Stomach (tissue), 9 donors: ENCODE results near the gene RNASET2. TPM values are rescaled to one million over a fixed set of nuclear protein-coding genes. Genes with fewer than 3 reads are reported as not detected.
A peak's percentile ranks its signal among the peaks of the same experiment; 100 is the strongest.

Experiments
- DNase-seq, 2 donors: peaks; one replicate each; pipeline versions ENCODE4 v3.0.0 to v3.0.0-alpha.2; 2013 to 2019
- H3K27ac ChIP-seq, 5 donors: fragments of 200-600 bp in 4 of 5; sonication (generic) in 4 of 5; one replicate each; pipeline ENCODE4 v1.5.1; 2013 to 2019; ENCODE audit warnings: mild to moderate bottlenecking in 1 of 5, moderate library complexity in 1 of 5
- H3K27me3 ChIP-seq, 3 donors: fragments of 200-600 bp; sonication (generic); one replicate each; pipeline ENCODE4 v1.5.1; 2017 to 2019; ENCODE audit warnings: mixed run types in 1 of 3
- H3K36me3 ChIP-seq, 4 donors: fragments of 200-600 bp; sonication (generic); 1 replicate in 3 of 4; 2 replicates in 1 of 4; pipeline ENCODE4 v1.5.1; 2016 to 2019
- H3K4me1 ChIP-seq, 4 donors: fragments of 200-600 bp; sonication (generic); one replicate each; pipeline ENCODE4 v1.5.1; 2016 to 2019
- H3K4me3 ChIP-seq, 4 donors: fragments of 200-600 bp; sonication (generic) in 3 of 4; one replicate each; pipeline ENCODE4 v1.5.1; 2016 to 2019; ENCODE audit warnings: mild to moderate bottlenecking in 1 of 4
- H3K9me3 ChIP-seq, 4 donors: fragments of 200-600 bp; sonication (generic); one replicate each; pipeline ENCODE4 v1.5.1; 2016 to 2019
- EP300 ChIP-seq: sonication (generic); formaldehyde crosslinking; IDR thresholded peaks from one replicate; pipeline ENCODE4 v1.6.1; 2017; ENCODE audit warnings: antibody characterized with exemption
- POLR2A ChIP-seq, 4 donors: fragments of 450-650 bp; IDR thresholded peaks; one replicate each; pipeline ENCODE4 v1.6.1; 2016; ENCODE audit warnings: antibody characterized with exemption in 4 of 4, control low read depth in 2 of 4, mild to moderate bottlenecking in 1 of 4, moderate library complexity in 1 of 4
- POLR2AphosphoS5 ChIP-seq, 3 donors: sonication (generic); formaldehyde crosslinking; IDR thresholded peaks; one replicate each; pipeline ENCODE4 v1.6.1; 2016; ENCODE audit warnings: antibody characterized with exemption in 3 of 3
- WGBS, 5 donors: extraction: QIAGEN DNeasy Blood & Tissue Kit in 3 of 5; methylation state at CpG; one replicate each; pipeline versions ENCODE4 v1.1.5 to v1.1.7; 2013 to 2018; 5-methylcytosine and 5-hydroxymethylcytosine counted together
- intact Hi-C: fragments of 100-400 bp; cut with DNase I; formaldehyde crosslinking; loops from one replicate; pipeline ENCODE4 v1.15.1; 2023; ENCODE audit warnings: low total_unique reads
- polyA plus RNA-seq, 3 donors: library from polyadenylated mRNA; stranded (reverse); fragments of 200-250 nt; gene quantifications; one replicate each; pipeline ENCODE4 v1.2.3, GENCODE V29; 2013
- total RNA-seq, 5 donors: library from RNA; depleted of rRNA; stranded (reverse); fragments of >200 nt; gene quantifications; one replicate each; pipeline versions ENCODE4 v1.1.0 to v1.2.3, GENCODE V29; 2014 to 2016
- TF ChIP-seq, protein P1 (sequence below), 7 experiments: fragments of 450-650 bp in 4 of 7; fragments of 200-600 bp in 3 of 7; sonication (generic) in 3 of 7; IDR thresholded peaks; one replicate each; pipeline ENCODE4 v1.5.1; 2016 to 2019; ENCODE audit warnings: antibody characterized with exemption in 7 of 7, control low read depth in 2 of 7, mild to moderate bottlenecking in 1 of 7
- donor health status: healthy with polysubstance abuse.
- donor health status: Bipolar disorder and iron deficiency.
- donor health status: healthy.

RNASET2 gene
- total and polyA plus RNA-seq, 8 donors, result 13.4 to 340 (median 86.3) TPM

DNA sequence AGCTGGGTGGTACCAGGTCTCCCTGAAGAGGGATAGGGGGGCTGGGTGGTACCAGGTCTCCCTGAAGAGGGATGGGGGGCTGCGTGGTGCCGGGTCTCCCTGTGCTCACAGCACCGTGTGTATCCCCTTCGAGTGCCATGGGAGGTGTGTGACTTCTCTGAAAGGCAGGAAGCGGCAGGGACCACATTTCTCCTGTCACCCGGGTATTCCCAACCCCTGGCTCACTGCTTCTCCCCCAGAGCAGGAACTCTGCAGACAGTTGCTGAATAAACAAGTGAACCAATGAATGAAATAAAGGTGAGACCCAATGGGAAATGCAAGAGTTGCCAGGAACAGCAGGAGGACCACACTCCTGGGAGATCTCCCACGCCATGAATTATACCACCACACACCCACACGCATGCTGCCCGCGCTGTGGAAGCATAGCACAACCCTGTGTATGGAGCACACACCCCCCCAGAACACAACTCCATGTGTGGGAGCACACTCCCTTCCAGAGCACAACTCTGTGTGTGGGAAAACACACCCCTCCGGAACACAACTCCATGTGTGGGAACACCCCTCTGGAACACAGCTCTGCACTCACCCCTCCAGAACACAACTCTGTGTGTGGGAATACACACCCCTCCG, 50.7 kb downstream of the RNASET2 start:
- 85 to 96% (median 89%) methylated on average over 11 to 12 of the region's 12 CpGs for WGBS, 5 donors
- Histone ChIP-seq H3K4me3 (no peak overlapping the region), H3K27me3 (no peaks in the 10 kb centered on the region), H3K9me3 (no peaks in the 10 kb centered on the region), H3K27ac (no peak overlapping the region), H3K36me3 (no peaks in the 10 kb centered on the region), H3K4me1 (peaks cover 0 to 7% (median 2%) of the 10 kb centered on the region in 4 donors)
- intact Hi-C loops, result no loop called here
- DNase-seq, result no peak
- TF ChIP-seq EP300 (no peak), POLR2A (IDR thresholded peaks at IDR 0.05) (no peak), POLR2AphosphoS5 (IDR thresholded peaks at IDR 0.05) (no peak)
- TF ChIP-seq, protein P1, sequence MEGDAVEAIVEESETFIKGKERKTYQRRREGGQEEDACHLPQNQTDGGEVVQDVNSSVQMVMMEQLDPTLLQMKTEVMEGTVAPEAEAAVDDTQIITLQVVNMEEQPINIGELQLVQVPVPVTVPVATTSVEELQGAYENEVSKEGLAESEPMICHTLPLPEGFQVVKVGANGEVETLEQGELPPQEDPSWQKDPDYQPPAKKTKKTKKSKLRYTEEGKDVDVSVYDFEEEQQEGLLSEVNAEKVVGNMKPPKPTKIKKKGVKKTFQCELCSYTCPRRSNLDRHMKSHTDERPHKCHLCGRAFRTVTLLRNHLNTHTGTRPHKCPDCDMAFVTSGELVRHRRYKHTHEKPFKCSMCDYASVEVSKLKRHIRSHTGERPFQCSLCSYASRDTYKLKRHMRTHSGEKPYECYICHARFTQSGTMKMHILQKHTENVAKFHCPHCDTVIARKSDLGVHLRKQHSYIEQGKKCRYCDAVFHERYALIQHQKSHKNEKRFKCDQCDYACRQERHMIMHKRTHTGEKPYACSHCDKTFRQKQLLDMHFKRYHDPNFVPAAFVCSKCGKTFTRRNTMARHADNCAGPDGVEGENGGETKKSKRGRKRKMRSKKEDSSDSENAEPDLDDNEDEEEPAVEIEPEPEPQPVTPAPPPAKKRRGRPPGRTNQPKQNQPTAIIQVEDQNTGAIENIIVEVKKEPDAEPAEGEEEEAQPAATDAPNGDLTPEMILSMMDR (IDR thresholded peaks at IDR 0.05), result no peak

- Histone ChIP-seq H3K36me3 (no peaks in the 10 kb centered on the region), H3K27me3 (no peaks in the 10 kb centered on the region), H3K4me3 (no peak overlapping the region), H3K9me3 (no peaks in the 10 kb centered on the region), H3K4me1 (peaks cover 0 to 7% (median 2%) of the 10 kb centered on the region in 4 donors), H3K27ac (no peak overlapping the region)
- TF ChIP-seq, protein P1 (IDR thresholded peaks at IDR 0.05), result no peak
- TF ChIP-seq POLR2A (IDR thresholded peaks at IDR 0.05) (no peak), POLR2AphosphoS5 (IDR thresholded peaks at IDR 0.05) (no peak), EP300 (no peak)
- WGBS, 5 donors, result 81 to 91% (median 84%) methylated on average over 10 of the region's 10 CpGs
- no peak for DNase-seq
- intact Hi-C loops, result no loop called here
These were observed 51.3 kb downstream of the RNASET2 start for GRCh38 chr6:166905013-166905412.

DNA sequence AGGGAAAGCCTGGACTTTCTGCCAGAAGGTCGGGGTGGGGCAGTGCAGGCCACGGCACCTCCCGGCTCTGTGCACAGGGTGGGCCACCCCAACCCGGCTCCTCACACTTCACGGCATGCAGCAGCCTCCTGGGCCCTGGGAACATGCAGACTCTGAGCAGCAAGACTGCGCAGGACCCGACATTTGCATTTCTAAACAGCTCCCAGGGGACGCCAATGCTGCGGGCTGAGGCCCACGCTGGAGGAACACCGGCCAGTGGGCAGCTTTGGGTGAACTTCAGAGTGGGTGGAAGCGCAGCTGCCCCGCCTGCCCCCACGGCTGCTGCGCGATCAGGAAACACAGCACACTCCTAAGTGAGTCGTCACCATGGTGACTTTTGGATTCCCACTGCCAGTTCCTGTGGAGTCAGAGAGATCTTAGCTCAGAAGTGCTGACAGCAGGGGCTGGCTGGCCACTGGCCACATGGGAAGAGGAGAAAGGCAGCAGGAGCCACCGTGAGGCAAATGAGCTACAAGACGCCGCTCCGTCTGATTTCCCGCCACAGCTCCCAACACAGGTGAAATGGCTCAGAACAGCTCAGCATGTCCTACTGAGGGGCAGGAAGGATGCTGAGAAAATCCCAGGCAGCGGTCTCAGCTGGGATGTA, 52.1 kb downstream of the RNASET2 start:
- peaks cover 0 to 7% (median 2%) of the 10 kb centered on the region in 4 donors for H3K4me1 ChIP-seq
- no peaks in the 10 kb centered on the region for H3K9me3 ChIP-seq
- peak in 1 of 2 donors; percentile 44 for DNase-seq
- no peaks in the 10 kb centered on the region for H3K36me3 ChIP-seq
- intact Hi-C loops, result no loop called here
- no peak overlapping the region for H3K4me3 ChIP-seq
- TF ChIP-seq, protein P1 (IDR thresholded peaks at IDR 0.05), result no peak
- TF ChIP-seq EP300 (no peak), POLR2A (IDR thresholded peaks at IDR 0.05) (no peak), POLR2AphosphoS5 (IDR thresholded peaks at IDR 0.05) (no peak)
- no peak overlapping the region for H3K27ac ChIP-seq
- H3K27me3 ChIP-seq, result no peaks in the 10 kb centered on the region
- WGBS, 5 donors, result 59 to 69% (median 66%) methylated on average over 8 to 23 of the region's 23 CpGs

DNA sequence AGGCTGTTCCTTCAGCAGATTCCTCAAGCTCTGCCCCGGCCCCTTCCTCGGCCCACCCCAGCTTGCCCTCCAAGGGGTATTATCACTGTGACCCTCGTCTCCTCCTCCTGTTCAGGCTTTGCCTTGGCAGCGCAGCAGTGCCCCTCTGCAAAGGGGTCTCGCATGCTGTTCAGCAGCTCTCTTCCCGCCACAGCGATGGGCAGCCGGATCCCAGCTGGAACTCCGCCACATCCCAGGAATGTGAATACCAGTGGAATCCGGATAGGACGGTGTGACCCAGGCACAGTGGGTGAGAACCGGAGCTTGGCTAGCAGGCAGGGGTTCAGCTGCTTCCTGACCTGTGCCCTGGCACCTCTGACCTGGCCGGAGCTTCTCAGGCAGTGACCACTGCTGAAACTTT, 52.9 kb downstream of the RNASET2 start:
- 78 to 89% (median 81%) methylated on average over 11 to 13 of the region's 13 CpGs for WGBS, 5 donors
- Histone ChIP-seq H3K36me3 (no peaks in the 10 kb centered on the region), H3K27ac (no peak overlapping the region), H3K4me1 (peaks cover 0 to 7% (median 2%) of the 10 kb centered on the region in 4 donors), H3K4me3 (no peak overlapping the region), H3K9me3 (no peaks in the 10 kb centered on the region), H3K27me3 (no peaks in the 10 kb centered on the region)
- intact Hi-C loops, result no loop called here
- no peak for DNase-seq
- TF ChIP-seq EP300 (no peak), POLR2AphosphoS5 (IDR thresholded peaks at IDR 0.05) (no peak), POLR2A (IDR thresholded peaks at IDR 0.05) (no peak)
- TF ChIP-seq, protein P1 (IDR thresholded peaks at IDR 0.05), result no peak
